Liver (tissue), 9 donors: Measurements from ENCODE around the gene THRAP3. TPM values are rescaled to one million over a fixed set of nuclear protein-coding genes. Genes with fewer than 3 reads are reported as not detected.

Source experiments
- DNase-seq: peaks from one replicate; pipeline ENCODE4 v3.0.0-alpha.2; 2017; ENCODE audit warnings: low spot score
- H3K27ac ChIP-seq, 2 donors: one replicate each; pipeline ENCODE4 v1.7.0; 2013; ENCODE audit warnings: inconsistent platforms in 2 of 2, low read length in 2 of 2, control low read depth in 1 of 2, low read depth in 1 of 2, mild to moderate bottlenecking in 1 of 2
- H3K27me3 ChIP-seq, 4 donors: one replicate each; pipeline versions ENCODE4 v1.6.1 to v1.7.0; 2013; ENCODE audit warnings: low read length in 3 of 4, inconsistent platforms in 1 of 4, mild to moderate bottlenecking in 1 of 4, moderate library complexity in 1 of 4; ENCODE audit not compliant: control insufficient read depth in 4 of 4, insufficient read depth in 4 of 4
- H3K36me3 ChIP-seq, 4 donors: one replicate each; pipeline versions ENCODE4 v1.6.1 to v1.7.0; 2013; ENCODE audit warnings: low read length in 3 of 4, mild to moderate bottlenecking in 3 of 4, low read depth in 1 of 4, moderate library complexity in 1 of 4; ENCODE audit not compliant: control insufficient read depth in 4 of 4, insufficient read depth in 3 of 4
- H3K4me1 ChIP-seq, 4 donors: one replicate each; pipeline versions ENCODE4 v1.6.1 to v1.7.0; 2013; ENCODE audit warnings: low read length in 3 of 4, mild to moderate bottlenecking in 3 of 4, moderate library complexity in 1 of 4; ENCODE audit not compliant: control insufficient read depth in 4 of 4, insufficient read depth in 4 of 4
- H3K4me3 ChIP-seq, 3 donors: one replicate each; pipeline versions ENCODE4 v1.6.1 to v1.7.0; 2013; ENCODE audit warnings: low read length in 3 of 3, control low read depth in 1 of 3, low read depth in 1 of 3, mild to moderate bottlenecking in 1 of 3
- H3K9ac ChIP-seq, 2 donors: one replicate each; pipeline ENCODE4 v1.7.0; 2013; ENCODE audit warnings: low read length in 2 of 2, mild to moderate bottlenecking in 2 of 2, moderate library complexity in 2 of 2, control low read depth in 1 of 2, low read depth in 1 of 2
- H3K9me3 ChIP-seq, 4 donors: one replicate each; pipeline versions ENCODE4 v1.6.1 to v1.7.0; 2013; ENCODE audit warnings: low read length in 3 of 4; ENCODE audit not compliant: control insufficient read depth in 4 of 4
- ATF3 ChIP-seq: IDR thresholded peaks from 2 replicates; pipeline ENCODE4 v1.6.1; 2016; ENCODE audit warnings: antibody characterized with exemption
- CTCF ChIP-seq: fragments of 150-350 bp; IDR thresholded peaks from 2 replicates; pipeline ENCODE4 v1.5.1; 2017; ENCODE audit warnings: improper control_type of control experiment, low read depth, low read length; ENCODE audit not compliant: missing input control
- EGR1 ChIP-seq, 2 donors: IDR thresholded peaks; 2 replicates each; pipeline ENCODE4 v1.6.1; 2016 to 2018; ENCODE audit warnings: antibody characterized with exemption in 2 of 2, low read depth in 2 of 2
- FOXA2 ChIP-seq: IDR thresholded peaks from 2 replicates; pipeline ENCODE4 v1.6.1; 2016; ENCODE audit warnings: antibody characterized with exemption
- GABPA ChIP-seq, 2 donors: IDR thresholded peaks in 1 of 2; conservative IDR thresholded peaks in 1 of 2; 2 replicates each; pipeline ENCODE4 v1.6.1; 2016; ENCODE audit warnings: antibody characterized with exemption in 2 of 2, mild to moderate bottlenecking in 1 of 2, moderate library complexity in 1 of 2
- HNF4A ChIP-seq, 2 donors: conservative IDR thresholded peaks; 2 replicates each; pipeline ENCODE4 v1.6.1; 2016; ENCODE audit warnings: antibody characterized with exemption in 2 of 2, mild to moderate bottlenecking in 2 of 2
- HNF4G ChIP-seq: IDR thresholded peaks from 2 replicates; pipeline ENCODE4 v1.6.1; 2016; ENCODE audit warnings: antibody characterized with exemption
- JUND ChIP-seq, 2 donors: IDR thresholded peaks; 2 replicates each; pipeline ENCODE4 v1.6.1; 2016; ENCODE audit warnings: antibody characterized with exemption in 2 of 2
- MAX ChIP-seq: IDR thresholded peaks from 2 replicates; pipeline ENCODE4 v1.6.1; 2016; ENCODE audit warnings: antibody characterized with exemption
- NR2F2 ChIP-seq: IDR thresholded peaks from 2 replicates; pipeline ENCODE4 v1.6.1; 2016; ENCODE audit warnings: antibody characterized with exemption
- RAD21 ChIP-seq, 2 donors: IDR thresholded peaks; 2 replicates each; pipeline ENCODE4 v1.6.1; 2016; ENCODE audit warnings: antibody characterized with exemption in 2 of 2, mild to moderate bottlenecking in 2 of 2
- RXRA ChIP-seq, 2 donors: IDR thresholded peaks; 2 replicates each; pipeline ENCODE4 v1.6.1; 2017 to 2018; ENCODE audit warnings: antibody characterized with exemption in 2 of 2, mild to moderate bottlenecking in 1 of 2
- SP1 ChIP-seq: IDR thresholded peaks from 2 replicates; pipeline ENCODE4 v1.6.1; 2018; ENCODE audit warnings: antibody characterized with exemption, mild to moderate bottlenecking
- TAF1 ChIP-seq: conservative IDR thresholded peaks from 2 replicates; pipeline ENCODE4 v1.6.1; 2016; ENCODE audit warnings: antibody characterized with exemption, mild to moderate bottlenecking
- YY1 ChIP-seq: IDR thresholded peaks from 2 replicates; pipeline ENCODE4 v1.6.1; 2016; ENCODE audit warnings: antibody characterized with exemption, mild to moderate bottlenecking
- ZBTB33 ChIP-seq: IDR thresholded peaks from 2 replicates; pipeline ENCODE4 v1.6.1; 2016; ENCODE audit warnings: antibody characterized with exemption
- WGBS: extraction: QIAGEN DNeasy Blood & Tissue Kit; methylation state at CpG from one replicate; pipeline ENCODE4 v1.1.7; 2013; 5-methylcytosine and 5-hydroxymethylcytosine counted together
- polyA plus RNA-seq, 2 donors: library from polyadenylated mRNA; stranded (reverse) in 1 of 2; unstranded in 1 of 2; fragments of 200-250 nt in 1 of 2; fragments of >200 nt in 1 of 2; fragmentation: Nextera tagmentation in 1 of 2; extraction: Ambion mirVana in 1 of 2; gene quantifications; one replicate each; pipeline versions ENCODE4 v1.2.1 to v1.2.3, GENCODE V29; 2013 to 2015
- total RNA-seq, 2 donors: library from RNA; depleted of rRNA; stranded (reverse); fragments of >200 nt; gene quantifications; one replicate each; pipeline ENCODE4 v1.2.3, GENCODE V29; 2014
- TF ChIP-seq, protein P1 (sequence below): IDR thresholded peaks from 2 replicates; pipeline ENCODE4 v1.6.1; 2016; ENCODE audit warnings: antibody characterized with exemption, mild to moderate bottlenecking
- donor health status: healthy.
- donor health status: healthy.
- donor health status: healthy.
- donor health status: healthy.
- donor health status: healthy.

THRAP3 gene
- total and polyA plus RNA-seq, 4 donors, result 21.3 to 55.1 (median 45.8) TPM

GRCh38 chr1:36295390-36295789 is 71.1 kb downstream of the THRAP3 start:
- Histone ChIP-seq H3K4me3 (no peak overlapping the region), H3K27me3 (no peaks in the 10 kb centered on the region), H3K9me3 (no peaks in the 10 kb centered on the region), H3K27ac (no peak overlapping the region), H3K36me3 (peaks cover 13 to 73% (median 55%) of the 10 kb centered on the region in 4 donors), H3K9ac (no peak overlapping the region), H3K4me1 (no peaks in the 10 kb centered on the region)
- 90% methylated on average over 2 of the region's 2 CpGs for WGBS
- no peak for TF ChIP-seq ATF3
- no peak for TF ChIP-seq ZBTB33
- TF ChIP-seq RAD21 (IDR thresholded peaks at IDR 0.05), result no peak
- TF ChIP-seq TAF1, result no peak
- TF ChIP-seq EGR1 (IDR thresholded peaks at IDR 0.05; ENCODE audit: low read depth in 2 of 2), result no peak
- TF ChIP-seq, protein P1, sequence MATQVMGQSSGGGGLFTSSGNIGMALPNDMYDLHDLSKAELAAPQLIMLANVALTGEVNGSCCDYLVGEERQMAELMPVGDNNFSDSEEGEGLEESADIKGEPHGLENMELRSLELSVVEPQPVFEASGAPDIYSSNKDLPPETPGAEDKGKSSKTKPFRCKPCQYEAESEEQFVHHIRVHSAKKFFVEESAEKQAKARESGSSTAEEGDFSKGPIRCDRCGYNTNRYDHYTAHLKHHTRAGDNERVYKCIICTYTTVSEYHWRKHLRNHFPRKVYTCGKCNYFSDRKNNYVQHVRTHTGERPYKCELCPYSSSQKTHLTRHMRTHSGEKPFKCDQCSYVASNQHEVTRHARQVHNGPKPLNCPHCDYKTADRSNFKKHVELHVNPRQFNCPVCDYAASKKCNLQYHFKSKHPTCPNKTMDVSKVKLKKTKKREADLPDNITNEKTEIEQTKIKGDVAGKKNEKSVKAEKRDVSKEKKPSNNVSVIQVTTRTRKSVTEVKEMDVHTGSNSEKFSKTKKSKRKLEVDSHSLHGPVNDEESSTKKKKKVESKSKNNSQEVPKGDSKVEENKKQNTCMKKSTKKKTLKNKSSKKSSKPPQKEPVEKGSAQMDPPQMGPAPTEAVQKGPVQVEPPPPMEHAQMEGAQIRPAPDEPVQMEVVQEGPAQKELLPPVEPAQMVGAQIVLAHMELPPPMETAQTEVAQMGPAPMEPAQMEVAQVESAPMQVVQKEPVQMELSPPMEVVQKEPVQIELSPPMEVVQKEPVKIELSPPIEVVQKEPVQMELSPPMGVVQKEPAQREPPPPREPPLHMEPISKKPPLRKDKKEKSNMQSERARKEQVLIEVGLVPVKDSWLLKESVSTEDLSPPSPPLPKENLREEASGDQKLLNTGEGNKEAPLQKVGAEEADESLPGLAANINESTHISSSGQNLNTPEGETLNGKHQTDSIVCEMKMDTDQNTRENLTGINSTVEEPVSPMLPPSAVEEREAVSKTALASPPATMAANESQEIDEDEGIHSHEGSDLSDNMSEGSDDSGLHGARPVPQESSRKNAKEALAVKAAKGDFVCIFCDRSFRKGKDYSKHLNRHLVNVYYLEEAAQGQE, result no peak
- no peak for TF ChIP-seq JUND (IDR thresholded peaks at IDR 0.05)
- TF ChIP-seq HNF4A (conservative IDR thresholded peaks at IDR 0.05), result no peak
- no peak for TF ChIP-seq MAX
- DNase-seq, result no peak

DNA sequence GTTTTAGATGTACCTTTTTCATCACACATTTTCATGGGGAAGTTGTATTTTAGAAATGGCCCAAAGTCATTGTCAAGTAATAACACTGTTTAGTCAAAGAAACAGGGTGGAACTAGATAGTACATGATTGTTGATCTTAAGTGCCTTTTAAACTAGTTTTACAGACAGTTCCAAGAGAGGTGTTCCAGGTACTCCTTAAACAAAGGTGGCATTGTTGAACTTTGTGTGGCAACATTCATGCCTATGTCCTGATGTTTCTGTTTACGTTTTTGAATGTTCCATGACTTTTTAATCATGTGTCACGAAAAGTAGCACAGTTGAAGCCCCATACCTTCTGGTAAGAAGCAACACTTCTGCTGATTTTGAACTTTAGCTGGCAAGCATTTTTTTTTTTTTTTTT is 72.8 kb downstream of the THRAP3 start:
- Histone ChIP-seq H3K4me1 (no peaks in the 10 kb centered on the region), H3K36me3 (peaks cover 9 to 74% (median 57%) of the 10 kb centered on the region in 4 donors), H3K9ac (no peak overlapping the region), H3K27me3 (no peaks in the 10 kb centered on the region), H3K9me3 (no peaks in the 10 kb centered on the region), H3K27ac (no peak overlapping the region), H3K4me3 (no peak overlapping the region)
- no peak for DNase-seq
- 83% methylated on average over 2 of the region's 2 CpGs for WGBS
- TF ChIP-seq GABPA (IDR thresholded peaks at IDR 0.05 in 1 of 2, conservative IDR thresholded peaks at IDR 0.05 in 1 of 2) (no peak), NR2F2 (no peak), RXRA (IDR thresholded peaks at IDR 0.05) (no peak), EGR1 (IDR thresholded peaks at IDR 0.05; ENCODE audit: low read depth in 2 of 2) (no peak), TAF1 (no peak), HNF4G (no peak), YY1 (no peak), RAD21 (IDR thresholded peaks at IDR 0.05) (no peak), SP1 (no peak), FOXA2 (no peak), ZBTB33 (no peak), MAX (no peak), HNF4A (conservative IDR thresholded peaks at IDR 0.05) (no peak), ATF3 (no peak), CTCF (no peak), JUND (IDR thresholded peaks at IDR 0.05) (no peak)
- TF ChIP-seq, protein P1, result no peak
